ENCODE measurements around the gene SLC16A10.
"Not testable (repeated sequence)": the region's sequence is repeated elsewhere in the genome, so short reads cannot be mapped to it uniquely, and the experiment has no call there.

SLC16A10 gene

DNA sequence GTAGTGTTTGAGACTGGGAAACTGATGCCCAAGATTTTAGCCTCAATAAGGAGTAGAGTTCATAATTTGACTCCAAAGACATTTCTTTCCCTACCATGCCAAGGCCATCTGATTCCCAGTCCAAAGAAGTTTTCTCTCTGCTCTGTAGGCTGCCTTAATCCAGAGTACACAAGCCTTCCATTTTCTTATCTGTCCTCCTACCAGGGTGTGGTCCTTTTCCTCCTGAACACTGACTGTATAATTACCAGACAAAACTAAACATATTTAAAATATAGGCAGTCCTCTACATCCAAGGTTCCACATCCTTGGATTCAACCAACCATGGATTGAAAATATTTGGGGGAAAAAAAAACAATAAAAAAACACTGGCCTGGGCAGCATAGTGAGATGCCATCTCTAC, 108.4 kb downstream of the SLC16A10 start:
- DNase-seq (ENCODE audit: low read depth, low spot score) = no peak
- no peak overlapping the region for H3K4me3 ChIP-seq
- H3K9ac ChIP-seq (ENCODE audit: insufficient read length) = no peak overlapping the region
- TF ChIP-seq POLR2AphosphoS5 (IDR thresholded peaks at IDR 0.05; ENCODE audit: borderline replicate concordance, low read depth, low read length) = no peak
- TF ChIP-seq FOXP2 (optimal IDR thresholded peaks at IDR 0.05; ENCODE audit: control extremely low read depth, extremely low read length, insufficient read depth) = no peak
- no peak for TF ChIP-seq EZH2 (IDR thresholded peaks at IDR 0.05)
- no peaks in the 10 kb centered on the region for H3K9me3 ChIP-seq (ENCODE audit: low read depth, low read length)
- no peaks in the 10 kb centered on the region for H3K36me3 ChIP-seq (ENCODE audit: insufficient read depth, low read length)
- H3K27ac ChIP-seq = no peak overlapping the region

DNA sequence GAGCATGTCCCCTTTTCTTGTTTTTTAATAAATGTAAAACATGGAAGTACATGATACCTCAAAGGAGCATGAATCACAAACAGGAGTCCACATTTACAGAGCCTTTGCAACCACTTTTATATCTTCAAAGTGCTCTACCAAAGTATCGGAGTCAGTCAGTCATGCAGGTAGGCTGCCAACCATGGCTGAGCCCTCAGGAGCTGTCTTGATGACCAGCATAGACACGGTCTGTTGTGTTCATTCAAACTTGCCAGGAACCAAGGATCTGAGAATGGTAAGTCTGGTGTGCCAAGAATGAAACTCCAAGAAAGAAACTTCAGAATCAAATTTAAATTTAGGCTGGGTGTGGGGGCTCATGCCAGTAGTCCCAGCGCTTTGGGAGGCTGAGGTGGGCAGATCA, 111.5 kb downstream of the SLC16A10 start:
- Histone ChIP-seq H3K9ac (ENCODE audit: insufficient read length) (no peak overlapping the region), H3K9me3 (ENCODE audit: low read depth, low read length) (no peaks in the 10 kb centered on the region), H3K36me3 (ENCODE audit: insufficient read depth, low read length) (no peaks in the 10 kb centered on the region), H3K27ac (no peak overlapping the region), H3K4me3 (no peak overlapping the region)
- no peak for DNase-seq (ENCODE audit: low read depth, low spot score)
- TF ChIP-seq EZH2 (IDR thresholded peaks at IDR 0.05) (no peak), FOXP2 (optimal IDR thresholded peaks at IDR 0.05; ENCODE audit: control extremely low read depth, extremely low read length, insufficient read depth) (no peak), POLR2AphosphoS5 (IDR thresholded peaks at IDR 0.05; ENCODE audit: borderline replicate concordance, low read depth, low read length) (no peak)

- no peak overlapping the region for H3K4me3 ChIP-seq
- no peak for DNase-seq (ENCODE audit: low read depth, low spot score)
Measured at GRCh38 chr6:111199935-111200334, 112.6 kb downstream of the SLC16A10 start.

GRCh38 chr6:111200350-111201243, 113.3 kb downstream of the SLC16A10 start:
- H3K36me3 ChIP-seq (ENCODE audit: insufficient read depth, low read length) = no peaks in the 10 kb centered on the region
- DNase-seq (ENCODE audit: low read depth, low spot score) = no peak
- H3K4me3 ChIP-seq = no peak overlapping the region
- H3K9ac ChIP-seq (ENCODE audit: insufficient read length) = no peak overlapping the region
- H3K9me3 ChIP-seq (ENCODE audit: low read depth, low read length) = no peaks in the 10 kb centered on the region
- no peak overlapping the region for H3K27ac ChIP-seq
- TF ChIP-seq POLR2AphosphoS5 (IDR thresholded peaks at IDR 0.05; ENCODE audit: borderline replicate concordance, low read depth, low read length) (no peak), EZH2 (IDR thresholded peaks at IDR 0.05) (no peak), FOXP2 (optimal IDR thresholded peaks at IDR 0.05; ENCODE audit: control extremely low read depth, extremely low read length, insufficient read depth) (no peak)

More at GRCh38 chr6:111199935-111200334, 112.6 kb downstream of the SLC16A10 start:
- TF ChIP-seq FOXP2 (optimal IDR thresholded peaks at IDR 0.05; ENCODE audit: control extremely low read depth, extremely low read length, insufficient read depth) (no peak), EZH2 (IDR thresholded peaks at IDR 0.05) (no peak), POLR2AphosphoS5 (IDR thresholded peaks at IDR 0.05; ENCODE audit: borderline replicate concordance, low read depth, low read length) (no peak)
- no peak overlapping the region for H3K9ac ChIP-seq (ENCODE audit: insufficient read length)
- no peaks in the 10 kb centered on the region for H3K36me3 ChIP-seq (ENCODE audit: insufficient read depth, low read length)
- no peak overlapping the region for H3K27ac ChIP-seq
- H3K9me3 ChIP-seq (ENCODE audit: low read depth, low read length) = no peaks in the 10 kb centered on the region

DNA sequence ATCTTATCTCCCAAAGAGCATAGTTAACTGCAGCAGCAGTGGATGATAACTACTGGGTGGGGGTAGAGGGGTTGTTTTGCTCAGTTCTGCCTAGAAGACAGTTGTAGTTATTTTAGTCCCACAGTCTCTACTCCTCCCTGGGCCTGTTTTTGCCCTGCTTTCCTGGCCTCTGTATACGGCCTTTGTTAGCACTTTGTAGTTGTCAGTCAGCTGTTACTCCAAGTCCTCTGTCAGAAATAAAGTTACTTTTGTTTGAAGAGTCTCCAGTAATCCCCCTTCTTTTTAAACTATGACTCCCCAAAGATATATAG, 113.9 kb downstream of the SLC16A10 start:
- H3K9me3 ChIP-seq (ENCODE audit: low read depth, low read length) = no peaks in the 10 kb centered on the region
- no peak overlapping the region for H3K4me3 ChIP-seq
- H3K36me3 ChIP-seq (ENCODE audit: insufficient read depth, low read length) = no peaks in the 10 kb centered on the region
- DNase-seq (ENCODE audit: low read depth, low spot score) = no peak
- no peak overlapping the region for H3K27ac ChIP-seq
- no peak overlapping the region for H3K9ac ChIP-seq (ENCODE audit: insufficient read length)
- TF ChIP-seq FOXP2 (optimal IDR thresholded peaks at IDR 0.05; ENCODE audit: control extremely low read depth, extremely low read length, insufficient read depth) (no peak), POLR2AphosphoS5 (IDR thresholded peaks at IDR 0.05; ENCODE audit: borderline replicate concordance, low read depth, low read length) (no peak), EZH2 (IDR thresholded peaks at IDR 0.05) (no peak)

- DNase-seq (ENCODE audit: low read depth, low spot score) = no peak
- H3K9me3 ChIP-seq (ENCODE audit: low read depth, low read length) = no peaks in the 10 kb centered on the region
- no peak overlapping the region for H3K4me3 ChIP-seq
- no peak overlapping the region for H3K9ac ChIP-seq (ENCODE audit: insufficient read length)
- H3K27ac ChIP-seq = no peak overlapping the region
- H3K36me3 ChIP-seq (ENCODE audit: insufficient read depth, low read length) = no peaks in the 10 kb centered on the region
- no peak for TF ChIP-seq FOXP2 (optimal IDR thresholded peaks at IDR 0.05; ENCODE audit: control extremely low read depth, extremely low read length, insufficient read depth)
Measured at GRCh38 chr6:111201764-111202163, 114.5 kb downstream of the SLC16A10 start.

DNA sequence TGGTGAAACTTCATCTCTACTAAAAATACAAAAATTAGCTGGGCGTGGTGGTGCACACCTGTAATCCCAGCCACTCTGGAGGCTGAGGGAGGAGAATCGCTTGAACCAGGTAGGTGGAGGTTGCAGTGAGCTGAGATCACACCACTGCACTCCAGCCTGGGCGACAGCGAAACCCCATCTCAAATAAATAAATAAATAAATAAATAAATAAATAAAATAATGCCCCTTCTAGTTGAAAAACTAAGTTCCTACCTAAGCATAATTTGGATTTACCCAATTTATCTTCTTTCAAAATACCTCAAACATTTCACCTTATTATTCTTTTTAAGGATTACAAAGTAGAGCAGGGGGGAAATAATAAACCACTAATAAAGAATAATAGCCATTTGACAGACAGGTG, 116.2 kb downstream of the SLC16A10 start:
- not testable (repeated sequence) for H3K9ac ChIP-seq (ENCODE audit: insufficient read length); H3K9me3 ChIP-seq (ENCODE audit: low read depth, low read length); H3K4me3 ChIP-seq; H3K27ac ChIP-seq; H3K36me3 ChIP-seq (ENCODE audit: insufficient read depth, low read length); DNase-seq (ENCODE audit: low read depth, low spot score)

DNA sequence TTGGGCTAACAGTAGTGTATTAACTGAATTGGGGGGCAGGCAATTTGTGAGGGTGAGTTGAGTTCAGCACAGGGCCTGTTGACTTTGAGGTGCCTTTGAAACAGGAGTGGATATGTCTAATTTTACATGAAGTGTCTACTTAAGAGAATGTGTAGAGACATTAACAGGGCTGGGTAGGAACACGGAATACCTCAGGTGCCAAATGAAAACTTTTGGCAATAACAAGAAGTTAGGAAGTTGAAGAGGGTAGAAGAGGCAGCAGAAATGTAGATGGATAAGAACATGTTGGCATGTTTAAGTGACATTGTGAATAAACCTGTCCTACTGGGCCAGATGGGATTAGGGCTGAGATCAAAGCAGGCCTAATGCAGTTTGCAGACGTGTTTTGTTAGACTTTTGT, 117.0 kb downstream of the SLC16A10 start:
- Histone ChIP-seq H3K36me3 (ENCODE audit: insufficient read depth, low read length) (no peaks in the 10 kb centered on the region), H3K27ac (no peak overlapping the region), H3K9ac (ENCODE audit: insufficient read length) (no peak overlapping the region), H3K4me3 (no peak overlapping the region), H3K9me3 (ENCODE audit: low read depth, low read length) (no peaks in the 10 kb centered on the region)
- no peak for DNase-seq (ENCODE audit: low read depth, low spot score)
- TF ChIP-seq FOXP2 (optimal IDR thresholded peaks at IDR 0.05; ENCODE audit: control extremely low read depth, extremely low read length, insufficient read depth) = no peak
- no peak for TF ChIP-seq POLR2AphosphoS5 (IDR thresholded peaks at IDR 0.05; ENCODE audit: borderline replicate concordance, low read depth, low read length)

- H3K9ac ChIP-seq (ENCODE audit: insufficient read length) = no peak overlapping the region
- H3K4me3 ChIP-seq = no peak overlapping the region
- DNase-seq (ENCODE audit: low read depth, low spot score) = no peak
- H3K36me3 ChIP-seq (ENCODE audit: insufficient read depth, low read length) = no peaks in the 10 kb centered on the region
- no peaks in the 10 kb centered on the region for H3K9me3 ChIP-seq (ENCODE audit: low read depth, low read length)
- TF ChIP-seq EZH2 (IDR thresholded peaks at IDR 0.05) (no peak), POLR2AphosphoS5 (IDR thresholded peaks at IDR 0.05; ENCODE audit: borderline replicate concordance, low read depth, low read length) (no peak)
- H3K27ac ChIP-seq = no peak overlapping the region
Measured at GRCh38 chr6:111204881-111205280, 117.6 kb downstream of the SLC16A10 start.
